ENCODE results near the gene CT55. TPM values are rescaled to one million over a fixed set of nuclear protein-coding genes. Genes with fewer than 3 reads are reported as not detected.
"Not testable (repeated sequence)": the region's sequence is repeated elsewhere in the genome, so short reads cannot be mapped to it uniquely, and the experiment has no call there.

Gene CT55
- total RNA-seq, 4 donors from 2014 or later: not detected

GRCh38 chrX:135193740-135194139, 22.5 kb upstream of the CT55 start:
- Histone ChIP-seq H3K36me3 (no peaks in the 10 kb centered on the region), H3K4me1 (no peaks in the 10 kb centered on the region), H3K9me3 (no peaks in the 10 kb centered on the region), H3K4me3 (no peak overlapping the region), H3K27ac (no peak overlapping the region), H3K27me3 (no peaks in the 10 kb centered on the region)
- WGBS, 2 donors: 68 to 82% methylated on average over 3 to 5 of the region's 6 CpGs
- TF ChIP-seq POLR2A (IDR thresholded peaks at IDR 0.05) (no peak), CTCF (IDR thresholded peaks at IDR 0.05) (no peak)
- DNase-seq: no peak
- intact Hi-C loops (cut with DNase I): no loop called here

- no peaks in the 10 kb centered on the region for H3K36me3 ChIP-seq
- no peak overlapping the region for H3K4me3 ChIP-seq
- intact Hi-C loops (cut with DNase I): no loop called here
- no peak for TF ChIP-seq CTCF (IDR thresholded peaks at IDR 0.05)
- TF ChIP-seq POLR2A (IDR thresholded peaks at IDR 0.05): no peak
- no peak for DNase-seq
- no peaks in the 10 kb centered on the region for H3K9me3 ChIP-seq
- no peaks in the 10 kb centered on the region for H3K27me3 ChIP-seq
- WGBS, 2 donors: 61 to 63% methylated on average over 3 of the region's 3 CpGs
- H3K27ac ChIP-seq: no peak overlapping the region
- no peaks in the 10 kb centered on the region for H3K4me1 ChIP-seq
Observed at GRCh38 chrX:135191838-135192237, 20.6 kb upstream of the CT55 start.

- H3K4me3 ChIP-seq: no peak overlapping the region
- no peak for DNase-seq
- no peak for TF ChIP-seq POLR2A (IDR thresholded peaks at IDR 0.05)
- TF ChIP-seq CTCF (IDR thresholded peaks at IDR 0.05): peak in 5 of 6 experiments; percentile 8 to 63 (median 19)
- no peaks in the 10 kb centered on the region for H3K9me3 ChIP-seq
- H3K36me3 ChIP-seq: no peaks in the 10 kb centered on the region
- H3K27ac ChIP-seq: no peak overlapping the region
- intact Hi-C loops (cut with DNase I): no loop called here
- 26 to 50% methylated on average over 6 to 7 of the region's 8 CpGs for WGBS, 2 donors
- H3K27me3 ChIP-seq: no peaks in the 10 kb centered on the region
- H3K4me1 ChIP-seq: no peaks in the 10 kb centered on the region
Observed at GRCh38 chrX:135185795-135186443, 14.7 kb upstream of the CT55 start.

- TF ChIP-seq CTCF (IDR thresholded peaks at IDR 0.05): no peak
- TF ChIP-seq POLR2A (IDR thresholded peaks at IDR 0.05): no peak
- WGBS, 2 donors: 40% methylated on average over 1 of the region's 3 CpGs; no CpG with 5 or more reads in 1 of the 2 donors
- no peak overlapping the region for H3K4me3 ChIP-seq
- no peak for DNase-seq
- no peaks in the 10 kb centered on the region for H3K36me3 ChIP-seq
- intact Hi-C loops (cut with DNase I): no loop called here
- no peaks in the 10 kb centered on the region for H3K27me3 ChIP-seq
- no peak overlapping the region for H3K27ac ChIP-seq
- no peaks in the 10 kb centered on the region for H3K9me3 ChIP-seq
- no peaks in the 10 kb centered on the region for H3K4me1 ChIP-seq
Observed at GRCh38 chrX:135178636-135179035, 7.4 kb upstream of the CT55 start.

GRCh38 chrX:135170468-135170867, 730 bp downstream of the CT55 start:
- Histone ChIP-seq H3K27ac (no peak overlapping the region), H3K27me3 (no peaks in the 10 kb centered on the region), H3K36me3 (no peaks in the 10 kb centered on the region), H3K4me1 (no peaks in the 10 kb centered on the region), H3K4me3 (no peak overlapping the region), H3K9me3 (no peaks in the 10 kb centered on the region)
- 65 to 80% methylated on average over 2 to 10 of the region's 10 CpGs for WGBS, 2 donors
- no peak for TF ChIP-seq POLR2A (IDR thresholded peaks at IDR 0.05)
- no peak for TF ChIP-seq CTCF (IDR thresholded peaks at IDR 0.05)
- intact Hi-C loops (cut with DNase I): no loop called here
- DNase-seq: no peak

- H3K9me3 ChIP-seq; H3K27ac ChIP-seq; H3K4me1 ChIP-seq; H3K27me3 ChIP-seq; intact Hi-C loops (cut with DNase I); H3K4me3 ChIP-seq; H3K36me3 ChIP-seq; DNase-seq: not testable (repeated sequence)
- 54 to 57% methylated on average over 3 of the region's 3 CpGs for WGBS, 2 donors
Observed at GRCh38 chrX:135169534-135169933, 1.7 kb downstream of the CT55 start.
